GM12875 (cell line): ENCODE data around the gene LGALS9B.
"Not testable (repeated sequence)": the region's sequence is repeated elsewhere in the genome, so short reads cannot be mapped to it uniquely, and the experiment has no call there.

Experiments used
- H3K4me3 ChIP-seq: one replicate; pipeline ENCODE4 v1.5.1; 2011; ENCODE audit warnings: low read depth, low read length, control low read depth
- TF ChIP-seq, protein P1 (sequence below): IDR thresholded peaks from 2 replicates; pipeline ENCODE4 v1.5.1; 2011; ENCODE audit warnings: low read depth, mild to moderate bottlenecking, control low read depth, inconsistent platforms, low read length, moderate library complexity, borderline replicate concordance; ENCODE audit not compliant: insufficient read depth

The LGALS9B gene

GRCh38 chr17:20469107-20469506 is 1.8 kb upstream of the LGALS9B start:
- not testable (repeated sequence) for H3K4me3 ChIP-seq

- H3K4me3 ChIP-seq: not testable (repeated sequence)
Measured at GRCh38 chr17:20466999-20467398, 340 bp downstream of the LGALS9B start.

- not testable (repeated sequence) for H3K4me3 ChIP-seq
Measured at GRCh38 chr17:20466553-20466952, 786 bp downstream of the LGALS9B start.

- not testable (repeated sequence) for H3K4me3 ChIP-seq
Measured at GRCh38 chr17:20465535-20465934, 1.8 kb downstream of the LGALS9B start.

GRCh38 chr17:20464854-20465414 is 2.4 kb downstream of the LGALS9B start:
- not testable (repeated sequence) for H3K4me3 ChIP-seq

DNA sequence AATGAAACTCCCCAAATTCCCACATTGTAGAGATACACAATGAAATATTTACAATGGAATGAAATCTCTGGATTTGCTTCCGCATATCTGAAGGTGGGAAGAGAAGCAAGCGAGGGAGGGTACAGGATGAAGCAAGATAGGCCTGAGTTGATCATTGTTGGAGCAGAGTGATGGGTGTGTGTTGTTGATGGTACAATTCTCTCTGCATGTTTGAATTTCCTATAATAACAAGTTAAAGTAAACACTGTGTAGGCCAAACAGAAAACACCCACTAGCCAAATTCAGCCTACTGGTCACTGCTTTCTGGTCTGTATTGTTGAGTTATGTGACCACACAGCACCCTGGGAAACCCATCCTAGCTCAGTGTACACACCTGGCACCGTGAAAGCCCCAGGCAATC is 5.2 kb downstream of the LGALS9B start:
- not testable (repeated sequence) for H3K4me3 ChIP-seq

DNA sequence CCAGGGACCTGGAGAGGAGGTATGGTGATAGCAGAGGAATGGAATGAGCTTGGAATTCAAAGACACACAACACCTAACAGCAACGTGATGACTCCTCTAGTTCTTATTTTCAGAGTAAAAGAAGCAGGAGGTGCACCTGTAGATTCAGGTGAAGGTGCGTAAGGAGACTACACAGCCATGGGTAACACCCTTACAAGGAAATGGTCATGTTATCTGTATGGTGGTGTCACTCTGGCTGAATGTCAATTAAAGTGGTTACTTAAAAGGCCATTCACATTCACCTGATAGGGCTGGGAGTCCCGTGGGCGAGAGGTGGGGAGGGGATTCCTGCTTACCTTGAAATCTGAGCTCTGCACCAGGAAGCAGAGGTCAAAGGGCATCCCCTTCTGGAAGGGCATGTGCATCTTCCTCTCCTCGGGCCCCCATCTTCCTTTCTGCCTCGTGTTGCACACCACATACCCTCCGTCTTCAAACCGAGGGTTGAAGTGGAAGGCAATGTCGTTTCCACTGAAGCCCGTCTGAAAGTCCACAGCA is 9.4 kb downstream of the LGALS9B start:
- H3K4me3 ChIP-seq: not testable (repeated sequence)

DNA sequence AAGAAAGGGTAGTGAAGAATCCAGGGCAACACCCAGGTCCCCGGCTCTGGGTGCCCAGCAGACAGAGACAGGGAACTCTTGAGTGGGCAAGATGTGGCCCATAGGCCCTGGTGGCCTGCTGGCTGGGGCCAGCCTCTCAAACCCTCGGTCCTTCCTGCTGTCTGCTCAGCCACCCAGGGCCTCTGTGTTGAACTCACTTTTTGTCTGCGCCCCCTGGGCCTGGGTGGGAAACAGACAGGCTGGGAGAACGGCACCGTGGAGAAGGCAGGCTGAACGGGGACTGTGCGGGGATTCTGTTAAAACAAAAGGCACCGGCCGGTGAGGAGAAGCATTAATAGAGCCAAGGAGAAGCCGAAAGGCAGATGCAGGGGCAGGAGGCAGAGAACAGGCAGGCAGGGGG is 12.2 kb downstream of the LGALS9B start:
- not testable (repeated sequence) for H3K4me3 ChIP-seq

DNA sequence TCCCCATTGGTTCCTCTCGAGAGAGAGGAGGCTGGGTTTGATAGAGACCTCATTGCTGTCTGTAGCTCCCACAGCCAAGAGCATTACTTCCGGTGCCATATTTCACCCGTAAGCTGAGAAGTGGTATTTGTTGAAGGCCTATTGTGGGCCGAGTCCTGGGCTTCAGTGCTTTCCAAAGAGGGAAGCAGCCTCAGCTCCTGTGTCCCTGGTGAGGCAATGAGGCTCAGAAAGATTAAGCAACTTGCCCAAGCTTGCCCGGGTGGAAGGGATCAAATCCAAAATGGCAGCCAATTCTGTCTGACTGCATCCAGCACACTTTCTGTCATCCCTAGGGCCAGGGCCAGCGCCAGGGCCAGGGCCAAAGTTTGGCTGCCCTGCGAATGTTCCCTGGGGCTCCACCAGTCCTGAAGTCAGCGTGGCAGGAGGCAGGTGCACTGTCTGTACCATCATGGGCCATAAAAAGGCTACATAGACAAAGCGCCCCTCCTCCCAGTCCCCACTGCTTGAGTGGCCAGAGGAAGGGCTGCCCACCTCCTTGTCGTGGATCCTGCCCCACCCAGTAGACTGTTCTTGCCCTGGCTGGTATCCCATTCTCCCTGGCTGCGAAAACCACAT is 13.4 kb downstream of the LGALS9B start:
- H3K4me3 ChIP-seq: not testable (repeated sequence)

- H3K4me3 ChIP-seq: not testable (repeated sequence)
Measured at GRCh38 chr17:20450852-20451251, 16.5 kb downstream of the LGALS9B start.

GRCh38 chr17:20447534-20448321 is 19.6 kb downstream of the LGALS9B start:
- H3K4me3 ChIP-seq: not testable (repeated sequence)

GRCh38 chr17:20446895-20447294 is 20.4 kb downstream of the LGALS9B start:
- TF ChIP-seq, protein P1, sequence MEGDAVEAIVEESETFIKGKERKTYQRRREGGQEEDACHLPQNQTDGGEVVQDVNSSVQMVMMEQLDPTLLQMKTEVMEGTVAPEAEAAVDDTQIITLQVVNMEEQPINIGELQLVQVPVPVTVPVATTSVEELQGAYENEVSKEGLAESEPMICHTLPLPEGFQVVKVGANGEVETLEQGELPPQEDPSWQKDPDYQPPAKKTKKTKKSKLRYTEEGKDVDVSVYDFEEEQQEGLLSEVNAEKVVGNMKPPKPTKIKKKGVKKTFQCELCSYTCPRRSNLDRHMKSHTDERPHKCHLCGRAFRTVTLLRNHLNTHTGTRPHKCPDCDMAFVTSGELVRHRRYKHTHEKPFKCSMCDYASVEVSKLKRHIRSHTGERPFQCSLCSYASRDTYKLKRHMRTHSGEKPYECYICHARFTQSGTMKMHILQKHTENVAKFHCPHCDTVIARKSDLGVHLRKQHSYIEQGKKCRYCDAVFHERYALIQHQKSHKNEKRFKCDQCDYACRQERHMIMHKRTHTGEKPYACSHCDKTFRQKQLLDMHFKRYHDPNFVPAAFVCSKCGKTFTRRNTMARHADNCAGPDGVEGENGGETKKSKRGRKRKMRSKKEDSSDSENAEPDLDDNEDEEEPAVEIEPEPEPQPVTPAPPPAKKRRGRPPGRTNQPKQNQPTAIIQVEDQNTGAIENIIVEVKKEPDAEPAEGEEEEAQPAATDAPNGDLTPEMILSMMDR: peak; percentile 16; the same call in 1 of the 2 replicates

GRCh38 chr17:20444581-20445236 is 22.6 kb downstream of the LGALS9B start:
- not testable (repeated sequence) for H3K4me3 ChIP-seq

More at GRCh38 chr17:20446895-20447294, 20.4 kb downstream of the LGALS9B start:
- H3K4me3 ChIP-seq: not testable (repeated sequence)

GRCh38 chr17:20444173-20444572 is 23.2 kb downstream of the LGALS9B start:
- not testable (repeated sequence) for H3K4me3 ChIP-seq

GRCh38 chr17:20443632-20444031 is 23.7 kb downstream of the LGALS9B start:
- not testable (repeated sequence) for H3K4me3 ChIP-seq

DNA sequence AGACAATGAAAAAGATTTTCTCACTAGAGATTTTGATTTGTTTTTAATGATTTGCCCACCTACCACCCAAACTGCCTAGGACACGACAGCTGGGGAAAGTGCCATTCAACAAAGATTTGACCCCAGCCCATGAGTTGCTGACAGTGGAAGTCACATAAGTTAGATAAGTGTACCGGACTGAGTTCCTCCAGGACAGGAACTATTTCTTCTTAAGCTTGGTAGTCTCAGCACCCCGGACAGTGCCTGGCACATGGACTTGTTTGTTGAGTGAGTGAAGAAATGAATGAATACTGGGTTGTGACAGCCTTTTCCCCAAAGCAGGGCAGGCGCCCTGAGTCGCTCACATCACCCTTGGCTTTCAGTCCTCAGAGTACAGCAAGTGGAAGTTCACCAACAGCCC is 26.7 kb downstream of the LGALS9B start:
- H3K4me3 ChIP-seq: not testable (repeated sequence)

- H3K4me3 ChIP-seq: not testable (repeated sequence)
Measured at GRCh38 chr17:20435166-20435565, 32.2 kb downstream of the LGALS9B start.

DNA sequence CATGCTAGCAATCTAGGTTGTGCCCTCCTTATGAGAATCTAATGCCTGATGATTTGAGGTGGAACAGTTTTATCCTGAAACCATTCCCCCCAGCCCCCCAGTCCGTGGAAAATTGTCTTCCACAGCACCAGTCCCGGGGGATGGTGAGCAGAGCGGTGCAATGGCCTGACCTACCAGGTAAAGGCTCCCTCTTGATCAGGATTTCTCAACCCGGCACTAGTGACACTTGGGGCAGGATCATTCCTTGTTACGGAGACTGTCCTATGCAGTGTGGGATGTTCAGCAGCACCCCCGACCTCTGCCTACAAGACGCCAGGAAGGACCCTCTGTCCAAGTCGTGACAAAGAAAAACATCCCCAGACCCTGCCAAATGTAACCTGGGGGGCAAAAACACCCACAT is 34.0 kb downstream of the LGALS9B start:
- H3K4me3 ChIP-seq: not testable (repeated sequence)

- H3K4me3 ChIP-seq: not testable (repeated sequence)
Measured at GRCh38 chr17:20427264-20427663, 40.1 kb downstream of the LGALS9B start.
